IMR-90 (cell line): ENCODE measurements around the gene L3MBTL3.

Experiments used
- CEBPB ChIP-seq: IDR thresholded peaks from 2 replicates; pipeline ENCODE4 v1.6.1; 2012; ENCODE audit warnings: low read depth, low read length, improper control_type of control experiment
- CHD1 ChIP-seq: IDR thresholded peaks from 2 replicates; pipeline ENCODE4 v1.6.1; 2012; ENCODE audit warnings: low read depth, low read length, improper control_type of control experiment
- MAFK ChIP-seq: IDR thresholded peaks from 2 replicates; pipeline ENCODE4 v1.6.1; 2012; ENCODE audit warnings: low read depth, low read length, improper control_type of control experiment
- MXI1 ChIP-seq: IDR thresholded peaks from 2 replicates; pipeline ENCODE4 v1.6.1; 2012; ENCODE audit warnings: low read depth, mild to moderate bottlenecking, low read length, moderate library complexity, borderline replicate concordance
- POLR2A ChIP-seq: IDR thresholded peaks from 2 replicates; pipeline ENCODE4 v1.6.1; 2012; ENCODE audit warnings: mild to moderate bottlenecking, low read depth, low read length
- RAD21 ChIP-seq: IDR thresholded peaks from 2 replicates; pipeline ENCODE4 v1.6.1; 2012; ENCODE audit warnings: low read length, improper control_type of control experiment
- RFX5 ChIP-seq: IDR thresholded peaks from 2 replicates; pipeline ENCODE4 v1.8.0; 2012; ENCODE audit warnings: low read depth, mild to moderate bottlenecking, low read length, moderate library complexity
- TF ChIP-seq, protein P1 (sequence below): conservative IDR thresholded peaks from 2 replicates; pipeline ENCODE4 v1.5.1; 2012; ENCODE audit warnings: mild to moderate bottlenecking, low read depth, low read length, improper control_type of control experiment
- TF ChIP-seq, protein P2 (sequence below): fragments of 150-350 bp; IDR thresholded peaks from 2 replicates; pipeline ENCODE4 v1.6.1; 2016; ENCODE audit warnings: low read depth, mild to moderate bottlenecking, low read length, moderate library complexity, borderline replicate concordance
- TF ChIP-seq, protein P3 (sequence below): fragments of 150-350 bp; IDR thresholded peaks from 2 replicates; pipeline ENCODE4 v1.6.1; 2017; ENCODE audit warnings: mild to moderate bottlenecking, antibody characterized with exemption, low read length, low read depth

DNA sequence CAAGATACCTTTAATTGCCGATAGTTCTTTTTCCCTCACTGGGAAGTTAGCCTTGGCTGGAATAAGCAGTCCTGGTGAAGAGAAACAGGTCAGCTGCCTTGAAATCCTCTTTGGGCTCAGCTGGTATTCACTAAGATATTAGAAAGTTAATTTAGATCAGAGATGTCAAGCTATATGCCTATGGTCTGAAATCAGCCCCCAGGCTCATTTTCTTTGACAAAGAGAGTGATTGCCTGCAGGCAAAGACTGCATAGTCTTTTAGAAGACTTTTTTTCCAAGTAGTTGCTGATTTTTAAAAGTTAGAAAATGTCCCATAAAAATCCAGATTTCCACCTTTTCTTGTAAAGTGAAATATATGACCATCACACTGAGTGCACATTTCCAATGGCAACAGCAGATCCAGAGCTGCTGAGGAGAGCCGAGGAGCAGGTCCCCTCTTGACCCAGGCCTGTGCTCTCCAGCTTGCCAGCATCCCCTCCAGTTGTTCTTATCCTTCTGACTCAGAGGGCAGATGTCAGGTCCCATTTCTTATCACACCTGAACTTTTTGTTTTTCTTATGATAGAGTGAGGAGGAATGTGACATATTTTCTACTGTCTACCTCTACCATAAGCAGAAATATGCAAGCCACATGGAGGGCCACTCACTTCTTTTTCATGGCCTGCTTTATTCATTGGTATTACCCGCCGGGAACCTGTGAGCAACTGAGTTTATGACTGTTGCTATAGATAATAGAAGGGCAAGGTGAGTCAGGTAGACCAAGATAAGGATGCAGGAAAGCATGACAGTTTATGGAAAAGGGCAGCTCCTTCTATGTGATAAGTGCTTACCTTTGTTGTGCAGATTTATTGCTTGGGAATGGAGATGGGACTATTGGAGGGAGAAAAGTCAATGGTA, 17.6 kb upstream of the L3MBTL3 start:
- TF ChIP-seq, protein P1, sequence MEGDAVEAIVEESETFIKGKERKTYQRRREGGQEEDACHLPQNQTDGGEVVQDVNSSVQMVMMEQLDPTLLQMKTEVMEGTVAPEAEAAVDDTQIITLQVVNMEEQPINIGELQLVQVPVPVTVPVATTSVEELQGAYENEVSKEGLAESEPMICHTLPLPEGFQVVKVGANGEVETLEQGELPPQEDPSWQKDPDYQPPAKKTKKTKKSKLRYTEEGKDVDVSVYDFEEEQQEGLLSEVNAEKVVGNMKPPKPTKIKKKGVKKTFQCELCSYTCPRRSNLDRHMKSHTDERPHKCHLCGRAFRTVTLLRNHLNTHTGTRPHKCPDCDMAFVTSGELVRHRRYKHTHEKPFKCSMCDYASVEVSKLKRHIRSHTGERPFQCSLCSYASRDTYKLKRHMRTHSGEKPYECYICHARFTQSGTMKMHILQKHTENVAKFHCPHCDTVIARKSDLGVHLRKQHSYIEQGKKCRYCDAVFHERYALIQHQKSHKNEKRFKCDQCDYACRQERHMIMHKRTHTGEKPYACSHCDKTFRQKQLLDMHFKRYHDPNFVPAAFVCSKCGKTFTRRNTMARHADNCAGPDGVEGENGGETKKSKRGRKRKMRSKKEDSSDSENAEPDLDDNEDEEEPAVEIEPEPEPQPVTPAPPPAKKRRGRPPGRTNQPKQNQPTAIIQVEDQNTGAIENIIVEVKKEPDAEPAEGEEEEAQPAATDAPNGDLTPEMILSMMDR: no peak
- TF ChIP-seq RAD21 (no peak), MXI1 (no peak), POLR2A (no peak), CHD1 (no peak), CEBPB (no peak), MAFK (no peak), RFX5 (no peak)
- TF ChIP-seq, protein P2, sequence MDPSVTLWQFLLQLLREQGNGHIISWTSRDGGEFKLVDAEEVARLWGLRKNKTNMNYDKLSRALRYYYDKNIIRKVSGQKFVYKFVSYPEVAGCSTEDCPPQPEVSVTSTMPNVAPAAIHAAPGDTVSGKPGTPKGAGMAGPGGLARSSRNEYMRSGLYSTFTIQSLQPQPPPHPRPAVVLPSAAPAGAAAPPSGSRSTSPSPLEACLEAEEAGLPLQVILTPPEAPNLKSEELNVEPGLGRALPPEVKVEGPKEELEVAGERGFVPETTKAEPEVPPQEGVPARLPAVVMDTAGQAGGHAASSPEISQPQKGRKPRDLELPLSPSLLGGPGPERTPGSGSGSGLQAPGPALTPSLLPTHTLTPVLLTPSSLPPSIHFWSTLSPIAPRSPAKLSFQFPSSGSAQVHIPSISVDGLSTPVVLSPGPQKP: no peak
- TF ChIP-seq, protein P3, sequence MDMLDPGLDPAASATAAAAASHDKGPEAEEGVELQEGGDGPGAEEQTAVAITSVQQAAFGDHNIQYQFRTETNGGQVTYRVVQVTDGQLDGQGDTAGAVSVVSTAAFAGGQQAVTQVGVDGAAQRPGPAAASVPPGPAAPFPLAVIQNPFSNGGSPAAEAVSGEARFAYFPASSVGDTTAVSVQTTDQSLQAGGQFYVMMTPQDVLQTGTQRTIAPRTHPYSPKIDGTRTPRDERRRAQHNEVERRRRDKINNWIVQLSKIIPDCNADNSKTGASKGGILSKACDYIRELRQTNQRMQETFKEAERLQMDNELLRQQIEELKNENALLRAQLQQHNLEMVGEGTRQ: no peak
